Fibroblast of skin of right biceps (primary cell): ENCODE results near the gene OPN4.

Experiments
- DNase-seq: peaks from one replicate; pipeline ENCODE4 v3.0.0-alpha.2; 2013

Gene OPN4

GRCh38 chr10:86684331-86685097 lies 30.2 kb downstream of the OPN4 start:
- DNase-seq = peak; percentile 18

- DNase-seq = no peak
Observed at GRCh38 chr10:86685416-86685815, 31.1 kb downstream of the OPN4 start.

- no peak for DNase-seq
Observed at GRCh38 chr10:86685893-86686632, 31.7 kb downstream of the OPN4 start.

- no peak for DNase-seq
Observed at GRCh38 chr10:86686972-86687371, 32.6 kb downstream of the OPN4 start.

GRCh38 chr10:86687750-86688149 lies 33.4 kb downstream of the OPN4 start:
- peak; percentile 90 for DNase-seq

- DNase-seq = peak; percentile 69
Observed at GRCh38 chr10:86688398-86688921, 34.1 kb downstream of the OPN4 start.

- no peak for DNase-seq
Observed at GRCh38 chr10:86689146-86689545, 34.8 kb downstream of the OPN4 start.

GRCh38 chr10:86690231-86690630 lies 35.9 kb downstream of the OPN4 start:
- DNase-seq = no peak

- DNase-seq = no peak
Observed at GRCh38 chr10:86690657-86691084, 36.3 kb downstream of the OPN4 start.

GRCh38 chr10:86691333-86692022 lies 37.1 kb downstream of the OPN4 start:
- no peak for DNase-seq

GRCh38 chr10:86692023-86692514 lies 37.7 kb downstream of the OPN4 start:
- DNase-seq = no peak

GRCh38 chr10:86692664-86693063 lies 38.3 kb downstream of the OPN4 start:
- no peak for DNase-seq

- DNase-seq = no peak
Observed at GRCh38 chr10:86693275-86693674, 38.9 kb downstream of the OPN4 start.

- DNase-seq = peak; percentile 58
Observed at GRCh38 chr10:86693721-86694369, 39.5 kb downstream of the OPN4 start.

- DNase-seq = no peak
Observed at GRCh38 chr10:86698207-86698940, 44.0 kb downstream of the OPN4 start.

GRCh38 chr10:86699125-86699524 lies 44.8 kb downstream of the OPN4 start:
- DNase-seq = no peak

GRCh38 chr10:86699541-86699940 lies 45.2 kb downstream of the OPN4 start:
- DNase-seq = no peak

- DNase-seq = no peak
Observed at GRCh38 chr10:86699991-86700840, 45.9 kb downstream of the OPN4 start.

- DNase-seq = no peak
Observed at GRCh38 chr10:86700851-86701617, 46.7 kb downstream of the OPN4 start.

- no peak for DNase-seq
Observed at GRCh38 chr10:86703176-86703575, 48.8 kb downstream of the OPN4 start.
